Fibroblast of peridontal ligament (primary cell): Measurements from ENCODE around the gene ERGIC1.
A peak's percentile ranks its signal among the peaks of the same experiment; 100 is the strongest.
"Not testable (repeated sequence)": the region's sequence is repeated elsewhere in the genome, so short reads cannot be mapped to it uniquely, and the experiment has no call there.

Experiments used
- DNase-seq: peaks from one replicate; pipeline ENCODE4 v3.0.0-alpha.2; 2010; ENCODE audit errors: extremely low read depth

The ERGIC1 gene

GRCh38 chr5:172800088-172800551 lies 33.9 kb upstream of the ERGIC1 start:
- peak; percentile 97 for DNase-seq

- peak; percentile 96 for DNase-seq
Observed at GRCh38 chr5:172801179-172801671, 32.8 kb upstream of the ERGIC1 start.

- no peak for DNase-seq
Observed at GRCh38 chr5:172802112-172802511, 31.9 kb upstream of the ERGIC1 start.

GRCh38 chr5:172802567-172803176 lies 31.4 kb upstream of the ERGIC1 start:
- DNase-seq: peak; percentile 68

- DNase-seq: no peak
Observed at GRCh38 chr5:172805018-172805683, 28.9 kb upstream of the ERGIC1 start.

GRCh38 chr5:172805736-172806255 lies 28.3 kb upstream of the ERGIC1 start:
- DNase-seq: no peak

- peak; percentile 85 for DNase-seq
Observed at GRCh38 chr5:172806897-172807672, 27.0 kb upstream of the ERGIC1 start.

- no peak for DNase-seq
Observed at GRCh38 chr5:172807766-172808311, 26.2 kb upstream of the ERGIC1 start.

- DNase-seq: no peak
Observed at GRCh38 chr5:172809774-172810173, 24.3 kb upstream of the ERGIC1 start.

- DNase-seq: not testable (repeated sequence)
Observed at GRCh38 chr5:172810996-172811395, 23.1 kb upstream of the ERGIC1 start.

GRCh38 chr5:172815631-172816030 lies 18.4 kb upstream of the ERGIC1 start:
- DNase-seq: no peak

GRCh38 chr5:172816925-172817562 lies 17.0 kb upstream of the ERGIC1 start:
- peak; percentile 71 for DNase-seq

- DNase-seq: no peak
Observed at GRCh38 chr5:172817664-172818063, 16.4 kb upstream of the ERGIC1 start.

- no peak for DNase-seq
Observed at GRCh38 chr5:172818081-172818480, 16.0 kb upstream of the ERGIC1 start.

- no peak for DNase-seq
Observed at GRCh38 chr5:172819569-172819968, 14.5 kb upstream of the ERGIC1 start.

GRCh38 chr5:172820046-172820767 lies 13.8 kb upstream of the ERGIC1 start:
- no peak for DNase-seq

GRCh38 chr5:172821340-172821985 lies 12.6 kb upstream of the ERGIC1 start:
- no peak for DNase-seq

GRCh38 chr5:172823840-172824362 lies 10.2 kb upstream of the ERGIC1 start:
- DNase-seq: no peak

- no peak for DNase-seq
Observed at GRCh38 chr5:172825610-172826204, 8.3 kb upstream of the ERGIC1 start.

- no peak for DNase-seq
Observed at GRCh38 chr5:172827841-172828240, 6.2 kb upstream of the ERGIC1 start.
